HepG2 (cell line): ENCODE data around the gene ZNF568. TPM values are rescaled to one million over a fixed set of nuclear protein-coding genes. Genes with fewer than 3 reads are reported as not detected.

Source experiments
- ATF7 ChIP-seq, 2 experiments: fragments of 450-650 bp in 1 of 2; sonication (generic) in 1 of 2; formaldehyde crosslinking in 1 of 2; IDR thresholded peaks; 2 replicates each; pipeline versions ENCODE4 v1.4.0 to v1.6.1; 2016 to 2020; ENCODE audit warnings: antibody characterized with exemption in 1 of 2, mild to moderate bottlenecking in 1 of 2, missing genetic modification reagents in 1 of 2
- GFI1 ChIP-seq: sonication (generic); formaldehyde crosslinking; IDR thresholded peaks from 2 replicates; pipeline ENCODE4 v1.5.0; 2020; ENCODE audit warnings: missing genetic modification reagents, mild to moderate bottlenecking, borderline replicate concordance
- HCFC1 ChIP-seq: fragments of 150-350 bp; IDR thresholded peaks from 2 replicates; pipeline ENCODE4 v1.6.1; 2014; ENCODE audit warnings: low read depth, low read length
- JUN ChIP-seq: sonication (generic); formaldehyde crosslinking; IDR thresholded peaks from 2 replicates; pipeline ENCODE4 v1.4.0; 2020; ENCODE audit warnings: mild to moderate bottlenecking, missing genetic modification reagents
- MZF1 ChIP-seq: sonication (generic); formaldehyde crosslinking; IDR thresholded peaks from 2 replicates; pipeline ENCODE4 v1.8.1; 2023; ENCODE audit warnings: mild to moderate bottlenecking, missing genetic modification reagents, borderline replicate concordance
- NR2C2 ChIP-seq: sonication (generic); formaldehyde crosslinking; IDR thresholded peaks from 2 replicates; pipeline ENCODE4 v1.4.0; 2020; ENCODE audit warnings: missing genetic modification reagents, mild to moderate bottlenecking, moderate library complexity, borderline replicate concordance
- TP53 ChIP-seq: sonication (generic); formaldehyde crosslinking; conservative IDR thresholded peaks from 2 replicates; pipeline ENCODE4 v1.4.0; 2020; ENCODE audit warnings: missing genetic modification reagents
- TSC22D2 ChIP-seq: sonication (generic); formaldehyde crosslinking; IDR thresholded peaks from 2 replicates; pipeline ENCODE4 v1.5.1; 2020; ENCODE audit warnings: missing genetic modification reagents, mild to moderate bottlenecking, borderline replicate concordance
- ZFP62 ChIP-seq: sonication (generic); formaldehyde crosslinking; IDR thresholded peaks from 2 replicates; pipeline ENCODE4 v1.4.0; 2020; ENCODE audit warnings: missing genetic modification reagents
- ZNF431 ChIP-seq: sonication (generic); formaldehyde crosslinking; IDR thresholded peaks from 2 replicates; pipeline ENCODE4 v1.9.0; 2022; ENCODE audit warnings: missing genetic modification reagents, low read depth, mild to moderate bottlenecking, borderline replicate concordance
- ZNF557 ChIP-seq: sonication (generic); formaldehyde crosslinking; IDR thresholded peaks from 2 replicates; pipeline ENCODE4 v1.4.0; 2020; ENCODE audit warnings: missing genetic modification reagents
- ZNF780A ChIP-seq: sonication (generic); formaldehyde crosslinking; IDR thresholded peaks from 2 replicates; pipeline ENCODE4 v1.8.0; 2022; ENCODE audit warnings: mild to moderate bottlenecking, missing genetic modification reagents, moderate library complexity
- polyA plus RNA-seq, 8 experiments: library from polyadenylated mRNA; depleted of rRNA in 3 of 8; stranded (reverse) in 7 of 8; unstranded in 1 of 8; fragments of >200 nt; fragmentation: Illumina TruSeq in 4 of 8; extraction: Trizol in 4 of 8; gene quantifications; 2 replicates each; pipeline versions ENCODE4 v1.2.1 to v1.2.3, GENCODE V29; 2011 to 2016; ENCODE audit warnings: low read depth in 4 of 8, missing spikeins in 1 of 8, mixed read lengths in 1 of 8; ENCODE audit not compliant: insufficient read depth in 1 of 8
- total RNA-seq, 5 experiments: library from RNA; depleted of rRNA; stranded (reverse); fragments of >200 nt; fragmentation: Illumina TruSeq; extraction: Trizol; gene quantifications; 2 replicates each; pipeline ENCODE4 v1.2.3, GENCODE V29; 2016; ENCODE audit warnings: low read depth in 1 of 5
- TF ChIP-seq, protein P1 (sequence below): sonication (generic); formaldehyde crosslinking; IDR thresholded peaks from 2 replicates; pipeline ENCODE4 v1.5.1; 2020; ENCODE audit warnings: missing genetic modification reagents, mild to moderate bottlenecking, borderline replicate concordance
- TF ChIP-seq, protein P2 (sequence below): sonication (generic); formaldehyde crosslinking; IDR thresholded peaks from 2 replicates; pipeline ENCODE4 v1.5.0; 2020; ENCODE audit warnings: missing genetic modification reagents
- TF ChIP-seq, protein P3 (sequence below): sonication (generic); formaldehyde crosslinking; conservative IDR thresholded peaks from 2 replicates; pipeline ENCODE4 v1.5.0; 2020; ENCODE audit warnings: missing genetic modification reagents
- TF ChIP-seq, protein P4 (sequence below): sonication (generic); formaldehyde crosslinking; IDR thresholded peaks from 2 replicates; pipeline ENCODE4 v1.4.0; 2020; ENCODE audit warnings: missing genetic modification reagents, mild to moderate bottlenecking, borderline replicate concordance
- TF ChIP-seq, protein P5 (sequence below): sonication (generic); formaldehyde crosslinking; IDR thresholded peaks from 2 replicates; pipeline ENCODE4 v1.5.1; 2020; ENCODE audit warnings: missing genetic modification reagents, mild to moderate bottlenecking, borderline replicate concordance
- TF ChIP-seq, protein P6 (sequence below): sonication (generic); formaldehyde crosslinking; conservative IDR thresholded peaks from 2 replicates; pipeline ENCODE4 v1.4.0; 2020; ENCODE audit warnings: missing genetic modification reagents

ZNF568 gene
- total and polyA plus RNA-seq, 2 of the 13 experiments (the other 11 are each of a cell fraction or from before 2014, with no cell fraction given), result 0.15 to 1.00 TPM

DNA sequence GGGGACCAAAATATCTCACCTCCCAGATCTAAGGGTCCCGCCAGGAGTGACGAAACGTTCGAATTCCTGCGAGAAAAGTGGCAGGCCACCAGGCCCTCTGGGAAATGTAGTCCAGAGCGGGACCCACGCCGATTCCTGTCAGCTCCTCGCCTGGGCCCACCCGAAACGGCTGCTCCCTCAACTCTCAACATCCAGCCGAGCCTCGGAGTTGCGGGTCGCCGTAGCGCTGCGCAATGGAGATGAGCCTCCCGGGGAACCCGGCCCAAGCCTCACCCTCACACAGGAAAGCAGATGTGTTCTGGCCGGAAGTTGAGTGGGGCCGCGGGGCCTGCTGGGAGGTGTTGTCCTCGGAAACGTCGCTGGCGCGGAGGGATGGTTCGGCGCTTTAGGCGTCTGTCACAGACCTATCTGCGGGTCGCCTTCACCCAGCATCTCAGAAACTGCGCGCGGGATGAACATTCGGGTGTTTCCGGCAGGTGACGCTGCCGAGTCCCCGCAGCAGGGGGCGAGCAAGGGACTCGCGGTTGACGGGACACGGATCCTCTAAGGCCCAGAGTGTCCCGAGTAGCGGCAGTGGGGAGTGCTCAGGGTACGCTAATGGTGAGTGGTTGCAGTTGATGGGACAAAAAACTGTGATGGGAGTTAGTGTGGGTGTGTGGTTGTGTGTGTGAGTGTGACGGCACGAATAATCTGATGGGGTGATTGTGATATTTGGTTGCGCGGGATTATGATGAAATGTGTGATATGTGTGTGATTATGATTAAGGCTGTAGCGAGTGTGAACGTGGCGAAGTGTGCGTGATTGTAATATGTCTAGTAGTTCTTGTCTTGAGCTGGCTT lies at the start of gene ZNF568, which contains the start of gene ZNF829 (continued):
- TF ChIP-seq, protein P1, sequence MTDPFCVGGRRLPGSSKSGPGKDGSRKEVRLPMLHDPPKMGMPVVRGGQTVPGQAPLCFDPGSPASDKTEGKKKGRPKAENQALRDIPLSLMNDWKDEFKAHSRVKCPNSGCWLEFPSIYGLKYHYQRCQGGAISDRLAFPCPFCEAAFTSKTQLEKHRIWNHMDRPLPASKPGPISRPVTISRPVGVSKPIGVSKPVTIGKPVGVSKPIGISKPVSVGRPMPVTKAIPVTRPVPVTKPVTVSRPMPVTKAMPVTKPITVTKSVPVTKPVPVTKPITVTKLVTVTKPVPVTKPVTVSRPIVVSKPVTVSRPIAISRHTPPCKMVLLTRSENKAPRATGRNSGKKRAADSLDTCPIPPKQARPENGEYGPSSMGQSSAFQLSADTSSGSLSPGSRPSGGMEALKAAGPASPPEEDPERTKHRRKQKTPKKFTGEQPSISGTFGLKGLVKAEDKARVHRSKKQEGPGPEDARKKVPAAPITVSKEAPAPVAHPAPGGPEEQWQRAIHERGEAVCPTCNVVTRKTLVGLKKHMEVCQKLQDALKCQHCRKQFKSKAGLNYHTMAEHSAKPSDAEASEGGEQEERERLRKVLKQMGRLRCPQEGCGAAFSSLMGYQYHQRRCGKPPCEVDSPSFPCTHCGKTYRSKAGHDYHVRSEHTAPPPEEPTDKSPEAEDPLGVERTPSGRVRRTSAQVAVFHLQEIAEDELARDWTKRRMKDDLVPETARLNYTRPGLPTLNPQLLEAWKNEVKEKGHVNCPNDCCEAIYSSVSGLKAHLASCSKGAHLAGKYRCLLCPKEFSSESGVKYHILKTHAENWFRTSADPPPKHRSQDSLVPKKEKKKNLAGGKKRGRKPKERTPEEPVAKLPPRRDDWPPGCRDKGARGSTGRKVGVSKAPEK (CRISPR knock-in tag), result no peak
- TF ChIP-seq ATF7 (IDR thresholded peaks at IDR 0.05), result peak; percentile 41
- no peak for TF ChIP-seq ATF7 (CRISPR knock-in tag; IDR thresholded peaks at IDR 0.05)
- TF ChIP-seq, protein P2, sequence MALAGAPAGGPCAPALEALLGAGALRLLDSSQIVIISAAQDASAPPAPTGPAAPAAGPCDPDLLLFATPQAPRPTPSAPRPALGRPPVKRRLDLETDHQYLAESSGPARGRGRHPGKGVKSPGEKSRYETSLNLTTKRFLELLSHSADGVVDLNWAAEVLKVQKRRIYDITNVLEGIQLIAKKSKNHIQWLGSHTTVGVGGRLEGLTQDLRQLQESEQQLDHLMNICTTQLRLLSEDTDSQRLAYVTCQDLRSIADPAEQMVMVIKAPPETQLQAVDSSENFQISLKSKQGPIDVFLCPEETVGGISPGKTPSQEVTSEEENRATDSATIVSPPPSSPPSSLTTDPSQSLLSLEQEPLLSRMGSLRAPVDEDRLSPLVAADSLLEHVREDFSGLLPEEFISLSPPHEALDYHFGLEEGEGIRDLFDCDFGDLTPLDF (CRISPR knock-in tag), result no peak
- TF ChIP-seq, protein P3, sequence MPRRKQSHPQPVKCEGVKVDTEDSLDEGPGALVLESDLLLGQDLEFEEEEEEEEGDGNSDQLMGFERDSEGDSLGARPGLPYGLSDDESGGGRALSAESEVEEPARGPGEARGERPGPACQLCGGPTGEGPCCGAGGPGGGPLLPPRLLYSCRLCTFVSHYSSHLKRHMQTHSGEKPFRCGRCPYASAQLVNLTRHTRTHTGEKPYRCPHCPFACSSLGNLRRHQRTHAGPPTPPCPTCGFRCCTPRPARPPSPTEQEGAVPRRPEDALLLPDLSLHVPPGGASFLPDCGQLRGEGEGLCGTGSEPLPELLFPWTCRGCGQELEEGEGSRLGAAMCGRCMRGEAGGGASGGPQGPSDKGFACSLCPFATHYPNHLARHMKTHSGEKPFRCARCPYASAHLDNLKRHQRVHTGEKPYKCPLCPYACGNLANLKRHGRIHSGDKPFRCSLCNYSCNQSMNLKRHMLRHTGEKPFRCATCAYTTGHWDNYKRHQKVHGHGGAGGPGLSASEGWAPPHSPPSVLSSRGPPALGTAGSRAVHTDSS (CRISPR knock-in tag), result no peak
- TF ChIP-seq ZNF780A (CRISPR knock-in tag), result no peak
- TF ChIP-seq TP53 (CRISPR knock-in tag), result no peak
- no peak for TF ChIP-seq ZFP62 (CRISPR knock-in tag)
- TF ChIP-seq ZNF431 (CRISPR knock-in tag), result no peak
- TF ChIP-seq JUN (CRISPR knock-in tag), result no peak
- TF ChIP-seq GFI1 (CRISPR knock-in tag), result no peak
- TF ChIP-seq, protein P4, sequence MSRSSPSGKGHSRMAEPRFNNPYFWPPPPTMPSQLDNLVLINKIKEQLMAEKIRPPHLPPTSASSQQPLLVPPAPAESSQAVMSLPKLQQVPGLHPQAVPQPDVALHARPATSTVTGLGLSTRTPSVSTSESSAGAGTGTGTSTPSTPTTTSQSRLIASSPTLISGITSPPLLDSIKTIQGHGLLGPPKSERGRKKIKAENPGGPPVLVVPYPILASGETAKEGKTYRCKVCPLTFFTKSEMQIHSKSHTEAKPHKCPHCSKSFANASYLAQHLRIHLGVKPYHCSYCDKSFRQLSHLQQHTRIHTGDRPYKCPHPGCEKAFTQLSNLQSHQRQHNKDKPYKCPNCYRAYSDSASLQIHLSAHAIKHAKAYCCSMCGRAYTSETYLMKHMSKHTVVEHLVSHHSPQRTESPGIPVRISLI (CRISPR knock-in tag), result no peak
- peak; percentile 58; the same call in 1 of the 2 replicates for TF ChIP-seq NR2C2
- TF ChIP-seq ZNF557 (CRISPR knock-in tag), result no peak
- no peak for TF ChIP-seq MZF1 (CRISPR knock-in tag)
- TF ChIP-seq, protein P5, sequence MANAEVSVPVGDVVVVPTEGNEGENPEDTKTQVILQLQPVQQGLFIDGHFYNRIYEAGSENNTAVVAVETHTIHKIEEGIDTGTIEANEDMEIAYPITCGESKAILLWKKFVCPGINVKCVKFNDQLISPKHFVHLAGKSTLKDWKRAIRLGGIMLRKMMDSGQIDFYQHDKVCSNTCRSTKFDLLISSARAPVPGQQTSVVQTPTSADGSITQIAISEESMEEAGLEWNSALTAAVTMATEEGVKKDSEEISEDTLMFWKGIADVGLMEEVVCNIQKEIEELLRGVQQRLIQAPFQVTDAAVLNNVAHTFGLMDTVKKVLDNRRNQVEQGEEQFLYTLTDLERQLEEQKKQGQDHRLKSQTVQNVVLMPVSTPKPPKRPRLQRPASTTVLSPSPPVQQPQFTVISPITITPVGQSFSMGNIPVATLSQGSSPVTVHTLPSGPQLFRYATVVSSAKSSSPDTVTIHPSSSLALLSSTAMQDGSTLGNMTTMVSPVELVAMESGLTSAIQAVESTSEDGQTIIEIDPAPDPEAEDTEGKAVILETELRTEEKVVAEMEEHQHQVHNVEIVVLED (CRISPR knock-in tag), result peak; percentile 33; the same call in 1 of the 2 replicates
- TF ChIP-seq, protein P6, sequence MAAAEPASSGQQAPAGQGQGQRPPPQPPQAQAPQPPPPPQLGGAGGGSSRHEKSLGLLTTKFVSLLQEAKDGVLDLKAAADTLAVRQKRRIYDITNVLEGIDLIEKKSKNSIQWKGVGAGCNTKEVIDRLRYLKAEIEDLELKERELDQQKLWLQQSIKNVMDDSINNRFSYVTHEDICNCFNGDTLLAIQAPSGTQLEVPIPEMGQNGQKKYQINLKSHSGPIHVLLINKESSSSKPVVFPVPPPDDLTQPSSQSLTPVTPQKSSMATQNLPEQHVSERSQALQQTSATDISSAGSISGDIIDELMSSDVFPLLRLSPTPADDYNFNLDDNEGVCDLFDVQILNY (CRISPR knock-in tag), result no peak
- TF ChIP-seq TSC22D2, result no peak
- peak; percentile 55; the same call in 1 of the 2 replicates for TF ChIP-seq HCFC1
